Brain pericyte (primary cell): ENCODE results near the gene LUZP1.
"Not testable (repeated sequence)": the region's sequence is repeated elsewhere in the genome, so short reads cannot be mapped to it uniquely, and the experiment has no call there.

ENCODE experiments used
- DNase-seq: peaks from one replicate; pipeline ENCODE4 v3.0.0-alpha.2; 2012; ENCODE audit warnings: low read depth, low spot score

LUZP1 gene

DNA sequence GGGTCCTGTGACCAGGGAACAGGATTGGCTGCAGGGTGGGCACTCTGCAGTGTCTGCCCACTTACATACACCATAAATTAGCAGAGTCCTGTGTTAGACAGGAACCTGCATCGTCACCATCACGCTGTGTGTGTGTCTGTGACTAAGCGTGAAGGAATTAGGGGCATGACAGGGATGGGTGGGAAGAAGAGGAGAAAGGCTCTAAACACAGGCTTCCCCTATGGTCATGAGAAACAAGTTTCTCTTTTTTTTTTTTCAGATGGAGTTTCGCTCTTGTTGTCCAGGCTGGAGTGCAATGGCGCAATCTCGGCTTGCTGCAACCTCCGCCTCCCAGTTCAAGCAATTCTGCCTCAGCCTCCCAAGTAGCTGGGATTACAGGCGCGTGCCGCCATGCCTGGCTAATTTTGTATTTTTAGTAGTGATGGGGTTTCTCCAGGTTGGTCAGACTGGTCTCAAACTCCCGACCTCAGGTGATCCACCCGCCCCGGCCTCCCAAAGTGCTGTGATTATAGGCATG, 20.3 kb upstream of the LUZP1 start:
- not testable (repeated sequence) for DNase-seq

DNA sequence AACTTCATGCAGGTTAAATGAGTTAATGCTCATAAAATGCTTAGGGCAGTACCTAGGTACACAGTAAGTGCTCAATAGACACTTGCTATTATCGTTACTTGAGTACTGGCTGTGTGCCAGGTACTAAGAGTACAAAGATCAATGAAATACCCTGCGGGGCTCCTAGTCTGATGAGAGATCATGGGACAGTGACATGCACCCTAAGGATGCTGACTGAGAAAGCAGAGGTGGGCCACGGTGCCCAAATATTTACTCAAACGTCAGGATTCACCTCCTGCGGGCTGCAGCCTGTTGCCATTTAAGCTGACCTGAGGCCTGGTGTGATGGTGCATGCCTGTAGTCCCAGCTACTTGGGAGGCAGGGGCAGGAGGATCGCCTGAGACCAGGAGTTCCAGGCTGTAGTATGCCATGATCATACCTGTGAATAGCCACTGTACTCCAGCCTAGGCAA, 19.8 kb upstream of the LUZP1 start:
- DNase-seq, result no peak

- no peak for DNase-seq
These were observed 19.0 kb upstream of the LUZP1 start for GRCh38 chr1:23187637-23188036.

DNA sequence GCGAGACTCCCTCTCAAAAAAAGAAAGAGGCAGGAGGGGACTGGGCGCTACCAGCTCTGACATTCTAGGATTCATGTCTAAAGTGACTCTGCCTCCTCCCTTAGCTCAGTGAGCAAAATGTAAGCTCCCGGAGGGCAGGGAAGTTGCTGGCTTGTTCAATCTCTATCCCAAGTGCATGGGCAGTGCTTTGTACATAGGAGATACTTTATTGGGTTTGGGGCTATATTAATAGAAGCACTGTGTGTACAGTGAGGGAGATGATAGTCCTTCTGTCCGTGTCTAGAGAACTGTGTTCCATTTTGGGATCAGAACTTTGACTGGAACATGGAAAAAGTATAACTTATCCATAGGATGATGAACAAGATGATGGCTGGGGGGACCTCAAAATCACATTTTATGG, 16.7 kb upstream of the LUZP1 start:
- DNase-seq, result no peak

GRCh38 chr1:23184212-23184934, 15.7 kb upstream of the LUZP1 start:
- no peak for DNase-seq

- no peak for DNase-seq
These were observed 11.2 kb upstream of the LUZP1 start for GRCh38 chr1:23179862-23180261.

DNA sequence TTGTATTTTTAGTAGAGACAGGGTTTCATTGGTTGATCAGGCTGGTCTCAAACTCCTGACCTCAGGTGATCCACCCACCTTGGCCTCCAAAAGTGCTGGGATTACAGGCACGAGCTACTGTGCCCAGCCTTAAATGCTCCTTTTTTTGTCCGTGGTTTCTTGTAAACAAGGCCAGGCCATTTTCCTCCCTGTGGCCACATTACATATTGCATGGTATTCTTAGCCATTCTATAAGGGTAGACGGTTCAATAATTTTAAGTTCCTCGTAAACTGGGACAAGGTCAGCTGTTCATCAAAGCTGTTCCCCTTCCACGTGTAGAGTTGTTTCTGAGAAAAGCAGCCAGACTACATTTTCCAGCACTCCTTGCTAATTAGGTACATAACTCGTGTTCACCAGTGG, 10.3 kb upstream of the LUZP1 start:
- no peak for DNase-seq

GRCh38 chr1:23178414-23178813, 9.8 kb upstream of the LUZP1 start:
- DNase-seq, result no peak

DNA sequence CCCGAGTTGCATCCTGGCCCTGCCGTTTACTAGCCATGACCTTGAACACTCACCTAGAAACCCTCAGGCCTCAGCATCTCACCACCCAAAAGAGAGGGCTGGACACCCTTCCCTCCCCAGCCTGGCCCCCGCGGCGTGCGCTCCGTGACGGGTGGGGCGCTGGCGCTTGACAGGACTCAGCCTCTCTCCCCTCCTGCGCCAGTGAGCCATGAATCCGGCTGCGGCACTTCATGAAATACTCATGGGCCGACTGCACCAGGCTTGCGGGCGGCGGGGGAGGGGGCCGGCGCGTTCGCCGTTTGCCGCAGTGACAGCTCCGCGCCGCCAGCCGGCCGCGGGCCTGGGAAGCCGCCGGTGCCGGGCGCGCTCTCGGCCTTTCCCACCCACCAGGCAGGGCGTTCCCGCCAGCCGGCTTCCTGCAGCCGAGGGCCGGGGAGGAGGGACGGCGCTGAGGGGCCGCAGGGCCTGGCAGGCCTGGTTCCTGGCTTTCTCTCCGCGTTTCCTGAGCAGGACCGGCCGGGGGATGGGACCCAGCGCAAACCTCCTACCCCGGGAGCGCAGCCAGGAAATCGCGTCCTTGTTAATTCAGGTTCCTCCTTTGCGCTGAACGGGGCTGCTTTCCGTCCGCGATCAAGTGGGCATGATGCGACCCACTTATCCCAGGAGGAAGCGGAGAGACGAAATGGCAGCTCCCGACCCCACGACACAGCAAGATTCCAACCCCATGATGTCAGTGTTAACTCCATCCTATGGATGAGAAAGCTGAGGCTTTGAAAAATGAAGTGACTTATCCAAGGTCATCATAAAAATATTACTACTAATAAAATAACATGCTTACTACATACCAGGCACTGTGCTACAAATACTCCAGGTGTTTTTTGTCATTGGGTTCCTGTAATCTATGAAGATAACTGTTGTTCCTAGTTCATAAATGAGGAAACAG, 9.1 kb upstream of the LUZP1 start:
- no peak for DNase-seq

GRCh38 chr1:23177031-23177430, 8.4 kb upstream of the LUZP1 start:
- no peak for DNase-seq

- no peak for DNase-seq
These were observed 5.9 kb upstream of the LUZP1 start for GRCh38 chr1:23174426-23175110.

DNA sequence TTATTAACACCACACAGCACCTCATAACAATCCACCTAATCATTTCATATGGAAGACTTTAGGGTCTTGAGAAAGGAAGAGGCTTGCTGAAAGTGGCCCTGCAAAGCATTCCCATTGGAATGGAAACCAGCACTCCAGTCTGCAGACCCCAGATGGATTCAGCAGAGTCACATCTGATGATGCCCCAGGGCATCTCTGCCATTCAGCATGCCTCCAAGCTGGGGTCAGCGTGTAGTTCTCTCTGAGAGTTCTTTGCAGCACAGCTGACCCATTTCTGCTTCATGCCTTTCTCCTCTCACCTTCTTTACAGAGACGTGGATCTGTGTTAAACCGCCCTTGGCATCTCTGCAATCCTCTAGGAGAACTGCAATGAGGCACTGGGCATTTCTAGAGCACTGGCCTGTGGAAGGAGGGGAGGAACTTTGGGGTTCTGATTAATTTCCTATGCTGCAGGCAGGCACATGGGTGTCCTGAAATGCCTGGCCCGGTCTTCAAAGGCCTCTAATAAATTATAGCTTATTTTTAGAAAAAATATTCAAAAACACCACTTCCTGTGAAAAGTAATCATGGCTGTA, 2.6 kb upstream of the LUZP1 start:
- no peak for DNase-seq

DNA sequence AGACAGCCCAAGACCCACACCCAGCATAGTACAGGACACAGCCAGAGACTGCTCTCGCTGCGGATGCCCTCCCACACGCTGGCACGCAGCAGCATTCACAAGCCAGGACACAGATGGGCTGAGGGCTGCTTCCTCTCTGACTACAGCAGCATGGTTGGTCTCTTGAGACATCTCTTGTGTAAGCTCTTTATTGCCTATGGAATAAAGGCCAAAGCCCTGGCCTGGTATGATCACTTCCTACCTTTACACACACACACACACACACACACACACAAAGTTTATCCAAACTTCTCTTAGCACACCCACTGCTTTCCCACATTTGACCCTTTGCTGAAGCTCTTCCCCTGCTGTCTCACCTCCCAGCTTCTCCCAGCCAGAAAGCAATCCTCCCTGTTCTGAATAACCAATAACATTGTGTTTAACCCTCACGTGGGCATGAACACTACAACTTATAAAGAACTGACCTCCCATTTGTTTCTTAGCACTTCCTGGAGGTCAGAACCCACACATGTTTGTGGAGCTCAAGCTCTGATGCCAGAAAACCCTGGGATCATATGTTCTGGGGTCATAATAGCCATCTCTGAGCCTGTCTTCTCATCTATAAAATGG, 1.2 kb upstream of the LUZP1 start:
- DNase-seq, result peak; percentile 85

- DNase-seq, result no peak
These were observed 529 bp upstream of the LUZP1 start for GRCh38 chr1:23169195-23169575.

GRCh38 chr1:23168079-23168444, 594 bp downstream of the LUZP1 start:
- DNase-seq, result no peak

DNA sequence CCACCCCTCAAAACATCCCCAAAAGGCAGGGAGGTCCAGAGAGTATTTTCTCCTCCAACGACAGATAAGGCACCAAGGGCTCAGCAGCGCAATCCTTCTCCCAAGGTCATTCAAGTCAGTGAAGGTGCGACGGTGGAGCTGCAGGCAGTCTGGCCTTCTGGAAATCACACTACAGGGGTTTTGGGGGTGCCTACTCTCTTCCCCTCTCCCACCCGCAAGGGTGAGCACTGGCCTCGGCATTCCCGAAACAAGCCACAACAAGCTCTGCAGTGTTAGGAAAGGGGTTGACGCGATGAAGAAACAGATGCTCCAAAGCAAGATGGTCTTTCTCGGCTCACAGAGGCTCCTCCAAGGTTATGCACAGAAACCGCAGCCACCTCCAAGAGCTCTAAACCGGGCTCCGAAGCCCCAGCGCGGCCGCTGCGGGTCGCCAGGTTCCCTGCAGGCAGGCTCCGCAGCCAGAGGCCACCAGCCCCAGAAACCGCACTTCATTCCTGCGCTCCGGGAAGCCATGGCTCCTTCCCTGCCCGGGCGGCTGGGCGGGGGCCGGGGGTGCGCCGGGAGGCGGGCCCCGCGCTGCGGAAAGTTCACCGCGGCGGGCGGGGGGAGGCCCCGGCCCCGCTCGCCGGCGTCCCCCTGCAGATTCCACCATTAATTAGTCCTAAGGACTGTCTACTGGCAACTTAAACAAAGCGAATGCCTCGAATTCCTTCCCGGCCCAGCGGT, 1.1 kb downstream of the LUZP1 start:
- DNase-seq, result no peak

- DNase-seq, result no peak
These were observed 1.8 kb downstream of the LUZP1 start for GRCh38 chr1:23166854-23167253.

GRCh38 chr1:23163395-23163794, 5.3 kb downstream of the LUZP1 start:
- DNase-seq, result no peak

GRCh38 chr1:23159963-23160877, 8.4 kb downstream of the LUZP1 start:
- no peak for DNase-seq

DNA sequence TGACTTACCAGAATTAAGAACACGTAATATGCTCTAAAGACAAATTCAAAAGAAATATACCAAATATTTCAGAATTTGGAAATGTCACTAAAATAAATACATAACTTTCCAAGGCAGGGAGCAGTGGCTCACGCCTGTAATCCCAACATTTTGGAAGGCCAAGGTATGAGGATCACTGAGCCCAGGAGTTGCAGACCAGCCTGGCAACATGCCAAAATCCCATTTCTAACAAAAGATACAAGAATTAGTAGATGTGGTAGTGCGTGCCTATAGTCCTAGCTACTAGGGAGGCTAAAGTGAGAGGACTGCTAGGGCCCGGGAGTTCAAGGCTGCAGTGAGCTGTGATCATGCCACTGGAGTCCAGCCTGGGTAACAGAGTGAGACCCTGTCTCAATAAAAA, 11.7 kb downstream of the LUZP1 start:
- no peak for DNase-seq
